Kidney (tissue), 14 donors: ENCODE measurements around the gene CUX1. TPM values are rescaled to one million over a fixed set of nuclear protein-coding genes. Genes with fewer than 3 reads are reported as not detected.

Experiments used
- DNase-seq, 5 donors: peaks; one replicate each; pipeline ENCODE4 v3.0.0-alpha.2; 2013 to 2020
- FAIRE-seq: peaks from 2 replicates; lab custom pipeline; 2012; peaks lifted over from hg19 to GRCh38; lab: Jason Lieb, UNC
- H3K27ac ChIP-seq, 2 donors: one replicate each; pipeline ENCODE4 v1.7.0; 2013; ENCODE audit warnings: low read depth in 2 of 2, low read length in 2 of 2, inconsistent platforms in 1 of 2
- H3K27me3 ChIP-seq: one replicate; pipeline ENCODE4 v1.7.1; 2013; ENCODE audit warnings: low read length, inconsistent platforms; ENCODE audit not compliant: control insufficient read depth, insufficient read depth
- H3K36me3 ChIP-seq, 3 donors: one replicate each; pipeline versions ENCODE4 v1.7.0 to v1.7.1; 2013; ENCODE audit warnings: low read length in 3 of 3, control low read depth in 1 of 3, inconsistent platforms in 1 of 3; ENCODE audit not compliant: insufficient read depth in 3 of 3, control insufficient read depth in 2 of 3
- H3K4me1 ChIP-seq, 3 donors: one replicate each; pipeline versions ENCODE4 v1.7.0 to v1.7.1; 2013; ENCODE audit warnings: low read length in 3 of 3, inconsistent platforms in 1 of 3, low read depth in 1 of 3; ENCODE audit not compliant: control insufficient read depth in 2 of 3, insufficient read depth in 2 of 3
- H3K4me3 ChIP-seq, 3 donors: one replicate each; pipeline versions ENCODE4 v1.7.0 to v1.8.1; 2013; ENCODE audit warnings: low read length in 3 of 3, control low read depth in 1 of 3, inconsistent platforms in 1 of 3
- H3K9ac ChIP-seq, 3 donors: one replicate each; pipeline versions ENCODE4 v1.7.0 to v1.7.1; 2013; ENCODE audit warnings: low read length in 3 of 3, control low read depth in 1 of 3, inconsistent platforms in 1 of 3
- H3K9me3 ChIP-seq, 3 donors: one replicate each; pipeline versions ENCODE4 v1.7.0 to v1.7.1; 2013; ENCODE audit warnings: low read length in 3 of 3, control low read depth in 1 of 3, inconsistent platforms in 1 of 3; ENCODE audit not compliant: control insufficient read depth in 2 of 3, insufficient read depth in 1 of 3
- intact Hi-C: fragments of 100-400 bp; cut with DNase I; formaldehyde crosslinking; loops from one replicate; pipeline ENCODE4 v1.11.1; 2022
- polyA plus RNA-seq: library from polyadenylated mRNA; stranded (reverse); fragments of 350-450 nt; fragmentation: Illumina TruSeq; extraction: RNeasy Lipid Tissue Mini Kit (QIAGEN cat#74804); gene quantifications from one replicate; pipeline ENCODE4 v1.2.3, GENCODE V29; 2014; ENCODE audit warnings: low read depth, low replicate concordance; ENCODE audit not compliant: insufficient read depth
- total RNA-seq: library from RNA; stranded (reverse); fragmentation: NEBNext Ultra II Directional; extraction: Animal tissue kit (Norgen Biotek cat#: 25700); gene quantifications from one replicate; pipeline ENCODE4 v1.2.1, GENCODE V29; 2021
- TF ChIP-seq, protein P1 (sequence below): IDR thresholded peaks from 3 replicates; pipeline ENCODE4 v1.5.1; 2012; ENCODE audit warnings: mild to moderate bottlenecking, moderate library complexity, borderline replicate concordance; ENCODE audit not compliant: insufficient read depth; ENCODE audit errors: extremely low read depth
- donor health status: control.
- donor health status: control.
- donor health status: control.
- donor health status: control.
- donor health status: control.
- donor health status: DM: yes; HTN: yes; CAD: no.
- donor health status: Normal renal cell carcinoma (clear cell type).

Gene CUX1
- total and polyA plus RNA-seq, 2 donors from 2014 or later = 71.4 to 126 TPM

DNA sequence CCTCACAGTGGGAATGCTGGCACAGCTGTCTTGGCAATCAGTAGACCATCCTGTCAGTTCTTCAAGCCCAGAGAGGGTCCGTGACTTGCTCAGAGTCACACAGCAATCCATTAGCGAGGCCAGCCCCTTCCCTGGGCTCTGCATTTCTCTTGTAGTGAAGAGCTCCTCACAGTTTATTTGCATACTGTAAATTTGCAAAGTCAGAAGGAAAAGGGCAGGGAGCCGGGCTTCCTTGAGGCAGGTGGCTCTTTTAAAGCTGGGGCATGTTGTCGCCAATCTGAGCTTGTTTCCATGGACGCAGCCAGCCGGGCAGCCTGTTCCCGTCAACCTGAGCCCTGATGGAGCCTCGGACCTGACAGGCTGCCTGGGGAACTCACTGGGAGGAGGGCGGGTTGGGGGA is 123.4 kb downstream of the CUX1 start:
- H3K27me3 ChIP-seq = no peaks in the 10 kb centered on the region
- peaks cover 0 to 38% (median 33%) of the 10 kb centered on the region in 3 donors for H3K4me1 ChIP-seq
- DNase-seq (peak; percentile 77 to 90 (median 89)), FAIRE-seq (no peak)
- TF ChIP-seq, protein P1, sequence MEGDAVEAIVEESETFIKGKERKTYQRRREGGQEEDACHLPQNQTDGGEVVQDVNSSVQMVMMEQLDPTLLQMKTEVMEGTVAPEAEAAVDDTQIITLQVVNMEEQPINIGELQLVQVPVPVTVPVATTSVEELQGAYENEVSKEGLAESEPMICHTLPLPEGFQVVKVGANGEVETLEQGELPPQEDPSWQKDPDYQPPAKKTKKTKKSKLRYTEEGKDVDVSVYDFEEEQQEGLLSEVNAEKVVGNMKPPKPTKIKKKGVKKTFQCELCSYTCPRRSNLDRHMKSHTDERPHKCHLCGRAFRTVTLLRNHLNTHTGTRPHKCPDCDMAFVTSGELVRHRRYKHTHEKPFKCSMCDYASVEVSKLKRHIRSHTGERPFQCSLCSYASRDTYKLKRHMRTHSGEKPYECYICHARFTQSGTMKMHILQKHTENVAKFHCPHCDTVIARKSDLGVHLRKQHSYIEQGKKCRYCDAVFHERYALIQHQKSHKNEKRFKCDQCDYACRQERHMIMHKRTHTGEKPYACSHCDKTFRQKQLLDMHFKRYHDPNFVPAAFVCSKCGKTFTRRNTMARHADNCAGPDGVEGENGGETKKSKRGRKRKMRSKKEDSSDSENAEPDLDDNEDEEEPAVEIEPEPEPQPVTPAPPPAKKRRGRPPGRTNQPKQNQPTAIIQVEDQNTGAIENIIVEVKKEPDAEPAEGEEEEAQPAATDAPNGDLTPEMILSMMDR = no peak
- intact Hi-C loops = no loop called here
- no peaks in the 10 kb centered on the region for H3K9me3 ChIP-seq
- no peak overlapping the region for H3K9ac ChIP-seq
- no peak overlapping the region for H3K4me3 ChIP-seq
- no peaks in the 10 kb centered on the region for H3K36me3 ChIP-seq
- peak overlapping the region; percentile 53 to 57 for H3K27ac ChIP-seq

GRCh38 chr7:101941481-101942383 is 124.3 kb downstream of the CUX1 start:
- Histone ChIP-seq H3K9me3 (no peaks in the 10 kb centered on the region), H3K27me3 (no peaks in the 10 kb centered on the region), H3K9ac (peak overlapping the region in 1 of 3 donors; percentile 30), H3K4me3 (no peak overlapping the region), H3K4me1 (peaks cover 0 to 30% (median 24%) of the 10 kb centered on the region in 3 donors), H3K27ac (peak overlapping the region; percentile 53 to 59), H3K36me3 (no peaks in the 10 kb centered on the region)
- FAIRE-seq (no peak), DNase-seq (no peak)
- intact Hi-C loops = no loop called here
- TF ChIP-seq, protein P1 = no peak

DNA sequence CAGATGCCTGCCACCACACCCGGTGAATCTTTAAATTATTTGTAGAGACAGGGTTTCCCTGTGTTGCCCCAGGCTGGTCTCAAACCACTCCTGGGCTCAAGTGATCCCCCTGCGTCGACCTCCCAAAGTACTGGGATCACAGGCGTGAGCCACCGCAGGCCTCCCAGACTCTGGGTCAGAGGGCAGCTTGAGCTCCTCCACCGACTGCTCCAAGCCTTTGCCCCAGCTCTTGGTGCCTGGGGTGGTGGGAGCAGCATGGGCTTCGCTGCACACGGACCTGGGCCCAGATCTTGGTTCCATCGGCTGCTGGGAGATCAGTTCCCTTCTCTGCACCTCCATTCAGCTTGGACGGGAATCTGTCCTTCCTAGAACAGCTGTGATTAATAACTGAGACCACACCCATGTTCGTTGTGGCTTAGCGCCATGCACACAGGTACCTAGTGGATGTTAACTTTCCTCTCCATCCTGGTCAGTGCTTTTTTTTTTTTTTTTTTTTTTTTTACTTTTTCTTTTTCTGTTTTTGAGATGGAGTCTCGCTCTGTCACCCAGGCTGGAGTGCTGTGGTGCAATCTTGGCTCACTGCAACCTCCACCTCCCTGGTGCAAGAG is 125.3 kb downstream of the CUX1 start:
- no peak overlapping the region for H3K9ac ChIP-seq
- TF ChIP-seq, protein P1 = no peak
- no peak overlapping the region for H3K4me3 ChIP-seq
- peak overlapping the region; percentile 53 to 59 for H3K27ac ChIP-seq
- intact Hi-C loops = no loop called here
- FAIRE-seq (no peak), DNase-seq (no peak)
- no peaks in the 10 kb centered on the region for H3K36me3 ChIP-seq
- H3K9me3 ChIP-seq = no peaks in the 10 kb centered on the region
- H3K4me1 ChIP-seq = peaks cover 0 to 28% (median 22%) of the 10 kb centered on the region in 3 donors
- H3K27me3 ChIP-seq = no peaks in the 10 kb centered on the region
